ENCODE data around the gene CCDC86.

Gene CCDC86

GRCh38 chr11:60854847-60855725 is 13.2 kb downstream of the CCDC86 start:
- TF ChIP-seq ZFX (IDR thresholded peaks at IDR 0.05) (no peak), CTCF (conservative IDR thresholded peaks at IDR 0.05) (no peak)
- H3K27ac ChIP-seq = no peak overlapping the region

GRCh38 chr11:60855726-60856633 is 14.1 kb downstream of the CCDC86 start, which contains the start of gene PTGDR2:
TSS of gene PTGDR2 (minus strand) at chr11:60855950. CDS start at chr11:60853722, 2,228 bp downstream.
- H3K27ac ChIP-seq = no peak within 1 kb of the TSS
- no peak for TF ChIP-seq ZFX (IDR thresholded peaks at IDR 0.05)
- no peak for TF ChIP-seq CTCF (conservative IDR thresholded peaks at IDR 0.05)

- TF ChIP-seq CTCF (conservative IDR thresholded peaks at IDR 0.05) = no peak
- TF ChIP-seq ZFX (IDR thresholded peaks at IDR 0.05) = no peak
- no peak overlapping the region for H3K27ac ChIP-seq
Measured at GRCh38 chr11:60857378-60858232, 15.7 kb downstream of the CCDC86 start.

GRCh38 chr11:60858236-60858635 is 16.3 kb downstream of the CCDC86 start:
- no peak overlapping the region for H3K27ac ChIP-seq

GRCh38 chr11:60858731-60859464 is 17.0 kb downstream of the CCDC86 start:
- TF ChIP-seq CTCF (conservative IDR thresholded peaks at IDR 0.05) = no peak
- no peak for TF ChIP-seq ZFX (IDR thresholded peaks at IDR 0.05)

More at GRCh38 chr11:60858236-60858635, 16.3 kb downstream of the CCDC86 start:
- TF ChIP-seq CTCF (conservative IDR thresholded peaks at IDR 0.05) (no peak), ZFX (IDR thresholded peaks at IDR 0.05) (no peak)

GRCh38 chr11:60859616-60860250 is 17.8 kb downstream of the CCDC86 start:
- H3K27ac ChIP-seq = no peak overlapping the region
- TF ChIP-seq ZFX (IDR thresholded peaks at IDR 0.05) = no peak
- no peak for TF ChIP-seq CTCF (conservative IDR thresholded peaks at IDR 0.05)

More at GRCh38 chr11:60858731-60859464, 17.0 kb downstream of the CCDC86 start:
- no peak overlapping the region for H3K27ac ChIP-seq
